Uterus (tissue), 4 donors: ENCODE results near the gene UACA. TPM values are rescaled to one million over a fixed set of nuclear protein-coding genes. Genes with fewer than 3 reads are reported as not detected.

ENCODE experiments used
- DNase-seq, 2 donors: peaks; one replicate each; pipeline ENCODE4 v3.0.0-alpha.2; 2019 to 2020
- H3K27ac ChIP-seq, 2 donors: fragments of 200-600 bp; sonication (generic); 1 replicate in 1 of 2; 2 replicates in 1 of 2; pipeline ENCODE4 v1.5.1; 2016 to 2018
- H3K27me3 ChIP-seq, 2 donors: fragments of 200-600 bp; sonication (generic); one replicate each; pipeline ENCODE4 v1.5.1; 2018 to 2019; ENCODE audit warnings: control low read depth in 1 of 2
- H3K36me3 ChIP-seq, 2 donors: fragments of 200-600 bp; sonication (generic); one replicate each; pipeline ENCODE4 v1.5.1; 2019; ENCODE audit warnings: control low read depth in 1 of 2
- H3K4me1 ChIP-seq, 2 donors: fragments of 200-600 bp; sonication (generic); one replicate each; pipeline ENCODE4 v1.5.1; 2018 to 2019; ENCODE audit warnings: control low read depth in 1 of 2
- H3K4me3 ChIP-seq, 2 donors: fragments of 200-600 bp; sonication (generic); 1 replicate in 1 of 2; 2 replicates in 1 of 2; pipeline ENCODE4 v1.5.1; 2018 to 2019; ENCODE audit warnings: mild to moderate bottlenecking in 1 of 2
- H3K9me3 ChIP-seq, 2 donors: fragments of 200-600 bp; sonication (generic); one replicate each; pipeline ENCODE4 v1.5.1; 2019; ENCODE audit warnings: control low read depth in 1 of 2
- CTCF ChIP-seq, 4 experiments: fragments of 200-600 bp in 2 of 4; fragments of 450-650 bp in 2 of 4; sonication (generic) in 2 of 4; IDR thresholded peaks; one replicate each; pipeline ENCODE4 v1.5.1; 2016 to 2019; ENCODE audit warnings: antibody characterized with exemption in 4 of 4, mild to moderate bottlenecking in 2 of 4, moderate library complexity in 1 of 4
- POLR2A ChIP-seq, 2 donors: fragments of 450-650 bp; IDR thresholded peaks; one replicate each; pipeline ENCODE4 v1.6.1; 2016; ENCODE audit warnings: antibody characterized with exemption in 2 of 2, mild to moderate bottlenecking in 1 of 2, moderate library complexity in 1 of 2
- intact Hi-C: fragments of 100-400 bp; cut with DNase I; formaldehyde crosslinking; loops from one replicate; pipeline ENCODE4 v1.15.1; 2023; ENCODE audit warnings: low total_unique reads
- total RNA-seq, 4 donors: library from RNA; depleted of rRNA in 3 of 4; stranded (reverse); fragments of >200 nt in 3 of 4; gene quantifications; one replicate each; pipeline versions ENCODE4 v1.1.0 to v1.2.4, GENCODE V29; 2014 to 2023
- donor health status: DM: yes; HTN: yes; CAD: no.

Gene UACA
- total RNA-seq, 4 donors from 2014 or later, result 20.9 to 147 (median 60.6) TPM

- Histone ChIP-seq H3K9me3 (no peaks in the 10 kb centered on the region), H3K4me3 (no peak overlapping the region), H3K27me3 (no peaks in the 10 kb centered on the region), H3K4me1 (no peaks in the 10 kb centered on the region), H3K36me3 (no peaks in the 10 kb centered on the region), H3K27ac (no peak overlapping the region)
- TF ChIP-seq POLR2A (IDR thresholded peaks at IDR 0.05) (no peak), CTCF (IDR thresholded peaks at IDR 0.05) (no peak)
- DNase-seq, result no peak
- intact Hi-C loops, result no loop called here
These were observed 20.3 kb upstream of the UACA start for GRCh38 chr15:70783610-70784022.

- no peak overlapping the region for H3K4me3 ChIP-seq
- intact Hi-C loops, result no loop called here
- no peak for TF ChIP-seq POLR2A (IDR thresholded peaks at IDR 0.05)
- TF ChIP-seq CTCF (IDR thresholded peaks at IDR 0.05), result no peak
- no peak overlapping the region for H3K27ac ChIP-seq
- no peaks in the 10 kb centered on the region for H3K27me3 ChIP-seq
- no peaks in the 10 kb centered on the region for H3K36me3 ChIP-seq
- no peak for DNase-seq
- no peaks in the 10 kb centered on the region for H3K9me3 ChIP-seq
- no peaks in the 10 kb centered on the region for H3K4me1 ChIP-seq
These were observed 19.7 kb upstream of the UACA start for GRCh38 chr15:70783041-70783440.

DNA sequence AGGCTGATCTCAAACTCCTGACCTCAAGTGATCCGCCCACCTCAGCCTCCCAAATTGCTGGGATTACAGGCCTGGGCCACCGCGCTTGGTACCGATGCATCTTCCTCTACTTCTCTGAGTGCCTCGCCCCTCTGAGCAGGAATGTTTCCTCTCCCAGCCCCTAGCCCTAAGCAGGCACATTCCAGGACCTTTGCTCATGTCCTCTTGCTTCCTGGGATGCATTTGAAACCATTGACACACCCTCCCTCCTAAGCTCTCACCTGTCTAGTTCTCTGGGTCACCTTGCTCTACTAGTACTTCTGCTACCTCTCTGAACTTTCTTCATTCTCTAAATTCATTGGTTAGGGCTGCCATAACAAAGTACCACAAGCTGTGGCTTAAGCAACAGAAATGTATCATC is 17.9 kb upstream of the UACA start:
- TF ChIP-seq POLR2A (IDR thresholded peaks at IDR 0.05) (no peak), CTCF (IDR thresholded peaks at IDR 0.05) (no peak)
- Histone ChIP-seq H3K36me3 (no peaks in the 10 kb centered on the region), H3K27ac (no peak overlapping the region), H3K9me3 (no peaks in the 10 kb centered on the region), H3K27me3 (no peaks in the 10 kb centered on the region), H3K4me3 (no peak overlapping the region), H3K4me1 (no peaks in the 10 kb centered on the region)
- no peak for DNase-seq
- intact Hi-C loops, result no loop called here

GRCh38 chr15:70778258-70779076 is 15.1 kb upstream of the UACA start:
- TF ChIP-seq POLR2A (IDR thresholded peaks at IDR 0.05) (no peak), CTCF (IDR thresholded peaks at IDR 0.05) (no peak)
- Histone ChIP-seq H3K9me3 (no peaks in the 10 kb centered on the region), H3K36me3 (no peaks in the 10 kb centered on the region), H3K27me3 (no peaks in the 10 kb centered on the region), H3K27ac (no peak overlapping the region), H3K4me1 (no peaks in the 10 kb centered on the region), H3K4me3 (no peak overlapping the region)
- intact Hi-C loops, result no loop called here
- DNase-seq, result no peak

- H3K9me3 ChIP-seq, result no peaks in the 10 kb centered on the region
- no peak for TF ChIP-seq POLR2A (IDR thresholded peaks at IDR 0.05)
- no peak for TF ChIP-seq CTCF (IDR thresholded peaks at IDR 0.05)
- no peak for DNase-seq
- H3K27ac ChIP-seq, result no peak overlapping the region
- no peaks in the 10 kb centered on the region for H3K27me3 ChIP-seq
- no peaks in the 10 kb centered on the region for H3K36me3 ChIP-seq
- no peak overlapping the region for H3K4me3 ChIP-seq
- no peaks in the 10 kb centered on the region for H3K4me1 ChIP-seq
- intact Hi-C loops, result no loop called here
These were observed 14.0 kb upstream of the UACA start for GRCh38 chr15:70777170-70777926.
